Adrenal gland (tissue), 5 donors: ENCODE measurements around the gene MLANA.
"Not testable (repeated sequence)": the region's sequence is repeated elsewhere in the genome, so short reads cannot be mapped to it uniquely, and the experiment has no call there.

Source experiments
- POLR2A ChIP-seq, 2 donors: fragments of 450-650 bp; IDR thresholded peaks; one replicate each; pipeline ENCODE4 v1.6.1; 2017; ENCODE audit warnings: antibody characterized with exemption in 2 of 2, mild to moderate bottlenecking in 2 of 2, moderate library complexity in 1 of 2
- TF ChIP-seq, protein P1 (sequence below), 6 experiments: fragments of 450-650 bp in 4 of 6; fragments of 200-600 bp in 2 of 6; sonication (generic) in 1 of 6; IDR thresholded peaks; 1 replicate in 5 of 6; 2 replicates in 1 of 6; pipeline versions ENCODE4 v1.5.1 to v1.8.0; 2016 to 2021; ENCODE audit warnings: antibody characterized with exemption in 6 of 6, mild to moderate bottlenecking in 2 of 6, moderate library complexity in 1 of 6
- donor health status: DM: no; HTN: no; CAD: no.

- TF ChIP-seq, protein P1, sequence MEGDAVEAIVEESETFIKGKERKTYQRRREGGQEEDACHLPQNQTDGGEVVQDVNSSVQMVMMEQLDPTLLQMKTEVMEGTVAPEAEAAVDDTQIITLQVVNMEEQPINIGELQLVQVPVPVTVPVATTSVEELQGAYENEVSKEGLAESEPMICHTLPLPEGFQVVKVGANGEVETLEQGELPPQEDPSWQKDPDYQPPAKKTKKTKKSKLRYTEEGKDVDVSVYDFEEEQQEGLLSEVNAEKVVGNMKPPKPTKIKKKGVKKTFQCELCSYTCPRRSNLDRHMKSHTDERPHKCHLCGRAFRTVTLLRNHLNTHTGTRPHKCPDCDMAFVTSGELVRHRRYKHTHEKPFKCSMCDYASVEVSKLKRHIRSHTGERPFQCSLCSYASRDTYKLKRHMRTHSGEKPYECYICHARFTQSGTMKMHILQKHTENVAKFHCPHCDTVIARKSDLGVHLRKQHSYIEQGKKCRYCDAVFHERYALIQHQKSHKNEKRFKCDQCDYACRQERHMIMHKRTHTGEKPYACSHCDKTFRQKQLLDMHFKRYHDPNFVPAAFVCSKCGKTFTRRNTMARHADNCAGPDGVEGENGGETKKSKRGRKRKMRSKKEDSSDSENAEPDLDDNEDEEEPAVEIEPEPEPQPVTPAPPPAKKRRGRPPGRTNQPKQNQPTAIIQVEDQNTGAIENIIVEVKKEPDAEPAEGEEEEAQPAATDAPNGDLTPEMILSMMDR (IDR thresholded peaks at IDR 0.05), result not testable (repeated sequence)
- not testable (repeated sequence) for TF ChIP-seq POLR2A (IDR thresholded peaks at IDR 0.05)
Observed at GRCh38 chr9:5882244-5883012, 8.3 kb upstream of the MLANA start.
